Muscle of back (tissue), 11 donors: Measurements from ENCODE around the gene DYSF. TPM values are rescaled to one million over a fixed set of nuclear protein-coding genes. Genes with fewer than 3 reads are reported as not detected.

Experiments used
- DNase-seq, 3 donors: peaks; one replicate each; pipeline versions ENCODE4 v3.0.0 to v3.0.0-alpha.2; 2013
- polyA plus RNA-seq, 10 donors: library from polyadenylated mRNA; unstranded; fragments of 120-200 nt; gene quantifications; one replicate each; pipeline ENCODE4 v1.2.1, GENCODE V29; 2013; ENCODE audit not compliant: insufficient read length in 10 of 10

The DYSF gene
- polyA plus RNA-seq, 10 donors = 75.3 to 143 (median 114) TPM

- no peak for DNase-seq
Observed at GRCh38 chr2:71613403-71613952, 160.1 kb downstream of the DYSF start.

- no peak for DNase-seq
Observed at GRCh38 chr2:71613953-71614925, 160.9 kb downstream of the DYSF start.

- DNase-seq = peak; percentile 30 to 87 (median 83)
Observed at GRCh38 chr2:71614976-71615766, 161.8 kb downstream of the DYSF start.

- no peak for DNase-seq
Observed at GRCh38 chr2:71615767-71616730, 162.7 kb downstream of the DYSF start.

DNA sequence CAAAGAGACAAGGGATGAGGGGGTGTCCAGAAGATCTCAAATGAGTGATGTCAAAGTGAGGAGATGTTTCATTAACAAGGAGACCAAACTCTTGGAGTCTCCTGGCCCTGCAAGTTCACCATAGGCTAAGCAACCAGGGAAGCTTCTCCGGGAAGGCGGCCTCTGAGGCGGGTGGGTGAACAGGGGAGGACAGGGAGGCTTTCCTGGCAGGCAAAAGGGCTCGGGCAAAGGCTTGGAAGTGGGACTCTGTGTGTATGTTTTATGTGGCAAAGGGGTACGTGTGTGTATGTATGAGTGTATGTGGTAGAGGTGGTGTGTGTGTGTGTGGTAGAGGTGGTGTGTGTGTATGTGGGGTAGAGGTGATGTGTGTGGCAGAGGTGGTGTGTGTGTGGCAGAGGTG lies 163.9 kb downstream of the DYSF start:
- no peak for DNase-seq

DNA sequence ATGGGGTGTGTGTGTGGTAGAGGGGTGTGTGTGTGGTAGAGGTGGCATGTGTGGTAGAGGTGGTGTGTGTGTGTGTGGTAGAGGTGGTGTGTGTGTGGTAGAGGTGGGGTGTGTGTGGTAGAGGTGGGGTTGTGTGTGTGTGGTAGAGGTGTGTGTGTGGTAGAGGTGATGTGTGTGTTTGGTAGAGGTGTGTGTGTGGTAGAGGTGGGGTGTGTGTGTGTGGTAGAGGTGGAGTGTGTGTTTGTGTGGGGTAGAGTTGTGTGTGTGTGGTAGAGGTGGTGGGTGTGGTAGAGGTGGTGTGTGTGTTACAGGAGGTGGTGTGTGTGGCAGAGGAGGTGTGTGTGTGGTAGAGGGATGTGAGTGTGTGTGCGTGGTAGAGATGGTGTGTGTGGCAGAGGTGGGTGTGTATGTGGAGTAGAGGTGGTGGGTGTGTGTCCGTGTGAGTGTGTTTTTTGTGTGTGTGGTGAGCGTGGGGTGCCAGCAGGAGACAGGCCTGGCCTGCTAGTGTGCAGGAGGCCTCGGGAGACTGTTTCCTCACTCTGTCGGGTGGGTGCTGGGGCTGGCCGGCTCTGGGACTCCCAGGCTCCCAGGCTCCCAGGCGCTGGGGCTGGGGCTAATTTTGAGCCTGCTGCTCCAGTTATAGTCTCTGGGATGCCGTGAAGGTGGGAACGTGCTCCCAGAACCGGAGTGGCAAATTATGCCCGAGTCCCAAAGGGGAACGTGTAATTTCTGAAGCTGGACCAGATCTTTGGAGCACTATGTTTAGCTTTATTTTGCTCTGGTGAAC lies 165.2 kb downstream of the DYSF start:
- DNase-seq = no peak

GRCh38 chr2:71619230-71619741 lies 165.9 kb downstream of the DYSF start:
- DNase-seq = no peak

DNA sequence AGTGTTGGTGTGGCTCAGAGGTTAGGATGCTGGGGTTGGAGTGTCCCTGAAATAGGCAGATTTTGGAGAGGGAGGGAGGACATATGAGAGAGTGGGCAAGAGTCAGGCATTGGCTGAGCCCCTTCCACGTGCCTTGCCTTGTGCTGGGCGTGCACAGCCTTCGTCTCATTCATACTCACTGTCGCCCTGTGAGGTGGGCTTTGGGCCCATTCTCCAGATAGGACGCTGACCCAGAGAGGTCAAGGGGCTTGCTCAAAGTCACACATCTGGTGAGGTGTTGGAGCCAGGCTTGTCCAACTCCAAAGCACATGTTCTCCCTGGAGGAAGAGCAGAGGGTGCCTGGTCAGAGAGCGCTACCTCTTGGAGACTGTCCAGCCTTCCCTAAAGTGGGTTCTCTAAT lies 166.8 kb downstream of the DYSF start:
- DNase-seq = no peak

DNA sequence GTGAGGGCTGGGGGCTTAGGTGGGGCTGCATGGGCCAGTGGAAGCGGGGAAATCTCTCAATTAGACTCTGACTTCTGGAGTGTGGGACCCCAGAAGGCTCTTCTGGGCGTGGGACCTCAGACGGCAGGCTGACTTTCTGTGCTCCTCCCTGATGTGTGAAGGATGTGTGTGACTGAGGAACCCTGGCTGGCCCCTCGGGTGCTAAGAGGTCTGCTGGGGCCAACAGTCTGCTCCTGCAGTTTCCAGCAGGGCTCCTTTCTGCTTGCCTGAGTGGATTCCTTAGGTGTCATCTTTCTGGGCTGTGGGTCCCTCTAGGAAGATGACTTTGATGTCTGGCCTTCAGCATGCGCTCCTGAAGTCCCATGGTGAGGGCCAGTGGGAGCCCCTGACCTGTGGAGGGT lies 167.5 kb downstream of the DYSF start:
- DNase-seq = no peak

DNA sequence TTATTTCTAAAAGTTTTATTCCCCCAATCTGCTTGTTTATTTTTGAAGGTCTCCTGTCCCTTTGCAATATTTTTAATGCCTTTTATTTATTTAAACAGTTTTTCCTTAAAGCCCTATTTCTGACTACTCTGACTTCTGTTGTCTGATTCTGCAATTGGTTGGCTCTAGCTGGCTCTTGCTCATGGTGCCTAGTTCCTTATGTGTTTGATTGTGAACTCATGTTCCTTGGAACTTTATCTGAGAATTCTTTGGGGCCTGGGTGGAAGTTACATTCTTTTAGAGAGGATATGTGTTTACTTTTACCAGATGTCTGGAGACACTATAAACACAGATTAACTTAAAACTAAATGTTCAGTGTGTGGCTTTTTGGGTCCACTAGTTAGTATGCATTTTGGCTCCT lies 175.9 kb downstream of the DYSF start:
- DNase-seq = no peak

- DNase-seq = no peak
Observed at GRCh38 chr2:71629771-71630453, 176.6 kb downstream of the DYSF start.

DNA sequence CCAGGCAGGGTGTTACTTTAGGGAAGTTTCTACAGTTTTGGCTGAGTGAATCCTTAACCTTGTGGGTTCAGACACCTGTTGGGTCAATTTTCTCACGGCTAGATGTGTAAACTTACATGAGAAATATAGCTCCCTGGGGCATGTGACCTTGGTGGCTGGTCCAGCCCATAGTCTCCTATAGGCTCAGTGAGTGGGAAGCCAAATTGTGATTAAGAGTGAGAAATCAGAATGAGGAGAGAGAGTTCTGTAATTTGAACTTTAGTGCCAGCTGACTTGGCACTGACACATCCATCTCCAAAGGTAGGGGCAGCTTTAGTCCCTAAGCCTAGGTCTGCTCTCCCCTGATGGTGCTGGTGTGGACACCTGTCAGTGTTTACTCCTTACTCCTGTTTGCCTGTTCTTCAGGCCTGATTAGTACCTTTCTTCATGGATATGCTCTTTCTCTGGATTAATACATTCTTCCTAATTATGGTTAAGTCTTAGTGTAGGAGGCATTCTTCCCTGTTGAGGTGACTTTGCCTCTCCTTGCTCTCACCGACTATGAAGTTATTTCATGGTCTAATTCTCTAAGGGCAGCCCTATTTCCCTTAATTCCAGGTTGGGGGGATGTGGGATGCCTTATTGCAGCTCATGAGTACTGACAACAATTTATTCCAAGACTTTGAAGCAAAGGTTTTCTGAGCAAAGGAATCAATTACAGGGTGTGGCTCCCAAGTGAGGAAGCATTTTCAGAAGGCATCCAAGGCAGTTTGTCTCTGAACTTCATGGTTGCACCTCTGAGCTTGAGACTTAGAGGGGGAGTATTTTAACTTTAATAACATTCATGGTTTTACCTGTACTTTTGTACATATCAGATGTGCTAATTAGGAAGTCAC lies 177.3 kb downstream of the DYSF start:
- no peak for DNase-seq

DNA sequence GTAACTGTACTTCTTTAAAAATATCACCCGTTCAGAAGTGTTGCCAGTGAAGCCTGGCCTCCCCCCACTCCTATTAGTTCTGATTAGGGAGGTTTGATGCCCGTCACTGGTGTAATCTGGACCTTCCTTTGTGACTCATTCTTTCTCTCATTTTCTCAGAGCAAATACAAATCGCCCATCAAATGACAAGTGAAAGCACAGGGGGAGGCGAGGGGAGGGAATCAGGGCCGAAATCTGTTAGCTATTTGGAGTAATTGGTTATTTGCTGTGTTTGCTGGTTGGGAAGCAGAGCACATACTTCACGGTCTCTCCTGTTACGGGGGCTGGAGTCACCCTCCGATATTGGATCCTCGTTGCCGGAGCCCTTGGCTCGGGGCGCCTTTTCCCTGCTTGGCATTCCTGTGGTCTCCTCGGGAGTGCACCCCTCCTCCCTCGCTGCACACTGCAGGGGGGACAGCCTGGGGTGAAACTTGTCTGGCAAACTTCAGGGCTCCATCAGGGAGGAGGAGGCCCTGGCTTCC lies 178.1 kb downstream of the DYSF start:
- peak in 1 of 3 donors; percentile 72 for DNase-seq

DNA sequence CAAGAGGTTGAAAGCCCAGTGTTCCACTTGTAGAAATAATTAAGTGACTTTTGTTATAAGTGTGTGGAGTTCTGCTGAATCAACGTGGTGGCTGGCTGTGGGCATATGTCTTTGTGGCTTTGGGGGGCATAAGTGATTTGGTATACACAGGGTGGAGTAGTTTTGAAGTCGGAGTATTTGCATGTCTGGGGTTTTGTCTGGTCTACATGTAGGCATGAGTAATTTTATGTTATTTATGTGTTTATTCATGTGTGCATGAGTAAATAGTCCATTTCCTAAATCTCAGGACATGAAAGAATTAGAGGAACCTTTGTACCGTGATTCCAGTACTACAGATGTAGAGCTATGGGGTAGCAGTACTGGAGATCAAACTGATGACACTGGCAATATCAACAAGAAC lies 179.7 kb downstream of the DYSF start:
- no peak for DNase-seq

DNA sequence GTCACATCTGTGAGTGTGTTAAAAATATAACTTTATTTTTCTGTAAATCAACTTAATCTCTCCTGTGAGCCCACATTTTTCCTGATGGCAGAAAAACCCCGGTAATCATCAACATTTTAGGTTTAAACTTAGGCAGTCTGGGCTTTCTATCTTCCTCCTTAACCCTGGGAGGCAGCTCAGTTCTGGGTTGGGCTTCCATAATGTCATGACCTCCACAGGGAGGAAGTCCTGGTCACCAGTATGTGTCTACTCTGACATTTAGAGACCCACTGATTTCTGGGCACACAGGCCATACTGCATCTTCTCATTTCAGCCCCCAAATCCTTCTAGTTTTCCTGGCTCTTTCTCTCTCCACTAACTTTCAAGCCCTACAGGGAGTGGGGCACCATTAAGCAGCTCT lies 181.2 kb downstream of the DYSF start:
- no peak for DNase-seq

DNA sequence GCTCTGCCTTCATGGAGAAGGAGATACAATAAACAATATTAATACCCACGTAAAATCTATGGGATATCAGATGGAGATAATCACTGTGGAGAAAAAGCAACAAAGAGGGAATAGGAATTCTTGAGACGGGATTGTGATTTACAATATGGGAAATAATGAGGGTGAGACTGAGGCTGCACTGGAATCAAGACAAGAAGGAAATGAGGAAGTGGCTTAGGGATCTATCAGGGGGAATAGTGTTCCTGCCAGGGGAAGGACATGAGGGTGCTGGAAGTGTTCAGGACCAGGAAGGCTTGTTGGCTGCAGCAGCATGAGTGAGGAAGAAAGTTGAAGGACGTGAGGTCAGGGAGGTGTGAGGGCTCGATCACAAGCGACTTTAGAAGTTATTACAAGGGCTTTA lies 182.4 kb downstream of the DYSF start:
- no peak for DNase-seq

GRCh38 chr2:71637168-71637567 lies 183.8 kb downstream of the DYSF start:
- DNase-seq = no peak

- no peak for DNase-seq
Observed at GRCh38 chr2:71637736-71638135, 184.4 kb downstream of the DYSF start.
